Spleen (tissue), 11 donors: Measurements from ENCODE around the gene ZMIZ1. TPM values are rescaled to one million over a fixed set of nuclear protein-coding genes. Genes with fewer than 3 reads are reported as not detected.
A peak's percentile ranks its signal among the peaks of the same experiment; 100 is the strongest.

ENCODE experiments used
- DNase-seq: peaks from one replicate; pipeline ENCODE4 v3.0.0-alpha.2; 2020
- H3K27ac ChIP-seq, 8 donors: fragments of 200-600 bp; sonication (generic) in 7 of 8; 1 replicate in 4 of 8; 2 replicates in 4 of 8; pipeline versions ENCODE4 v1.5.0 to v1.8.0; 2016 to 2021; ENCODE audit warnings: inconsistent platforms in 4 of 8, mild to moderate bottlenecking in 4 of 8, moderate library complexity in 1 of 8
- H3K27me3 ChIP-seq, 7 donors: fragments of 200-600 bp; sonication (generic) in 6 of 7; replicated peaks in 1 of 7; 1 replicate in 4 of 7; 2 replicates in 3 of 7; pipeline versions ENCODE4 v1.5.0 to v1.8.0; 2016 to 2021; ENCODE audit warnings: inconsistent platforms in 3 of 7, mild to moderate bottlenecking in 1 of 7
- H3K36me3 ChIP-seq, 6 donors: fragments of 200-600 bp; sonication (generic) in 5 of 6; 1 replicate in 4 of 6; 2 replicates in 2 of 6; pipeline versions ENCODE4 v1.5.0 to v1.8.0; 2016 to 2021; ENCODE audit warnings: inconsistent platforms in 2 of 6
- H3K4me1 ChIP-seq, 6 donors: fragments of 200-600 bp; sonication (generic) in 5 of 6; 1 replicate in 3 of 6; 2 replicates in 3 of 6; pipeline versions ENCODE4 v1.5.0 to v1.8.0; 2016 to 2021; ENCODE audit warnings: inconsistent platforms in 3 of 6
- H3K4me3 ChIP-seq, 8 donors: fragments of 200-600 bp; sonication (generic) in 7 of 8; 1 replicate in 4 of 8; 2 replicates in 4 of 8; pipeline versions ENCODE4 v1.5.0 to v1.8.0; 2016 to 2021; ENCODE audit warnings: inconsistent platforms in 4 of 8, mild to moderate bottlenecking in 4 of 8, moderate library complexity in 2 of 8
- H3K9me3 ChIP-seq, 8 donors: fragments of 200-600 bp; sonication (generic) in 7 of 8; 1 replicate in 4 of 8; 2 replicates in 4 of 8; pipeline versions ENCODE4 v1.5.0 to v1.8.0; 2016 to 2021; ENCODE audit warnings: inconsistent platforms in 4 of 8
- CTCF ChIP-seq, 11 experiments: fragments of 200-600 bp in 7 of 11; fragments of 450-650 bp in 4 of 11; sonication (generic) in 4 of 11; IDR thresholded peaks in 8 of 11; conservative IDR thresholded peaks in 3 of 11; 1 replicate in 7 of 11; 2 replicates in 4 of 11; pipeline versions ENCODE4 v1.4.0 to v1.8.0; 2016 to 2021; ENCODE audit warnings: antibody characterized with exemption in 11 of 11, inconsistent platforms in 4 of 11, mild to moderate bottlenecking in 1 of 11
- POLR2A ChIP-seq, 3 donors: fragments of 450-650 bp; IDR thresholded peaks; one replicate each; pipeline ENCODE4 v1.5.1; 2017; ENCODE audit warnings: antibody characterized with exemption in 3 of 3, mild to moderate bottlenecking in 1 of 3
- POLR2AphosphoS5 ChIP-seq, 3 donors: sonication (generic); formaldehyde crosslinking; IDR thresholded peaks; one replicate each; pipeline ENCODE4 v1.5.1; 2017; ENCODE audit warnings: antibody characterized with exemption in 3 of 3
- WGBS, 5 donors: extraction: QIAGEN DNeasy Blood & Tissue Kit in 3 of 5; methylation state at CpG; one replicate each; pipeline versions ENCODE4 v1.1.5 to v1.1.7; 2013 to 2018; 5-methylcytosine and 5-hydroxymethylcytosine counted together
- intact Hi-C: fragments of 100-400 bp; cut with DNase I; formaldehyde crosslinking; loops from one replicate; pipeline ENCODE4 v1.15.0; 2023; ENCODE audit warnings: low total_unique reads
- polyA plus RNA-seq, 3 donors: library from polyadenylated mRNA; stranded (reverse); fragments of 200-250 nt; gene quantifications; one replicate each; pipeline ENCODE4 v1.2.1, GENCODE V29; 2013
- total RNA-seq, 7 donors: library from RNA; depleted of rRNA in 3 of 7; stranded (reverse); fragments of >200 nt in 3 of 7; fragmentation: NEBNext Ultra II Directional in 4 of 7; extraction: Animal tissue kit (Norgen Biotek cat#: 25700) in 4 of 7; gene quantifications; one replicate each; pipeline versions ENCODE4 v1.1.0 to v1.2.1, GENCODE V29; 2016 to 2021
- donor health status: healthy with polysubstance abuse.
- donor health status: DM: no; HTN: no; CAD: no; lungs with moderate emphysema.
- donor health status: DM: no; HTN: no; CAD: no.
- donor health status: Bipolar disorder and iron deficiency.
- donor health status: healthy.
- donor health status: DM: no; HTN: no; CAD: no.
- donor health status: DM: yes; HTN: yes; CAD: no.

Gene ZMIZ1
- total and polyA plus RNA-seq, 10 donors = 10.7 to 210 (median 125) TPM

GRCh38 chr10:79234391-79235315 lies 165.9 kb downstream of the ZMIZ1 start:
- H3K4me3 ChIP-seq = no peak overlapping the region
- no peak for TF ChIP-seq POLR2A (IDR thresholded peaks at IDR 0.05)
- peak in 1 of 3 donors; percentile 35 for TF ChIP-seq POLR2AphosphoS5 (IDR thresholded peaks at IDR 0.05)
- H3K4me1 ChIP-seq = peaks cover 9 to 83% (median 58%) of the 10 kb centered on the region in 6 donors
- peaks cover 0 to 54% (median 0%) of the 10 kb centered on the region in 6 donors for H3K36me3 ChIP-seq
- H3K27ac ChIP-seq = peak overlapping the region in 4 of 8 donors; percentile 26 to 61 (median 34)
- no peak for DNase-seq
- 82 to 88% (median 87%) methylated on average over 5 to 8 of the region's 8 CpGs for WGBS, 5 donors
- intact Hi-C loops = no loop called here
- H3K9me3 ChIP-seq = no peaks in the 10 kb centered on the region
- no peaks in the 10 kb centered on the region for H3K27me3 ChIP-seq

- peaks cover 0 to 42% (median 0%) of the 10 kb centered on the region in 6 donors for H3K36me3 ChIP-seq
- peaks cover 9 to 87% (median 59%) of the 10 kb centered on the region in 6 donors for H3K4me1 ChIP-seq
- 54 to 78% (median 74%) methylated on average over 9 to 10 of the region's 10 CpGs for WGBS, 5 donors
- no peak for DNase-seq
- no peaks in the 10 kb centered on the region for H3K9me3 ChIP-seq
- no peak overlapping the region for H3K4me3 ChIP-seq
- H3K27ac ChIP-seq = peak overlapping the region in 5 of 8 donors; percentile 61 to 90 (median 67)
- TF ChIP-seq CTCF (IDR thresholded peaks at IDR 0.05 in 8 of 11, conservative IDR thresholded peaks at IDR 0.05 in 3 of 11) = no peak
- no peak for TF ChIP-seq POLR2AphosphoS5 (IDR thresholded peaks at IDR 0.05)
- no peak for TF ChIP-seq POLR2A (IDR thresholded peaks at IDR 0.05)
- no peaks in the 10 kb centered on the region for H3K27me3 ChIP-seq
- intact Hi-C loops = no loop called here
Observed at GRCh38 chr10:79235765-79236432, 167.1 kb downstream of the ZMIZ1 start.

GRCh38 chr10:79236433-79236765 lies 167.6 kb downstream of the ZMIZ1 start:
- Histone ChIP-seq H3K4me1 (peaks cover 14 to 92% (median 64%) of the 10 kb centered on the region in 6 donors), H3K27me3 (no peaks in the 10 kb centered on the region), H3K27ac (peak overlapping the region in 6 of 8 donors; percentile 9 to 90 (median 64)), H3K4me3 (no peak overlapping the region), H3K36me3 (peaks cover 0 to 39% (median 0%) of the 10 kb centered on the region in 6 donors), H3K9me3 (no peaks in the 10 kb centered on the region)
- WGBS, 5 donors = 39 to 78% (median 69%) methylated on average over 9 of the region's 9 CpGs
- no peak for TF ChIP-seq CTCF (IDR thresholded peaks at IDR 0.05 in 8 of 11, conservative IDR thresholded peaks at IDR 0.05 in 3 of 11)
- no peak for TF ChIP-seq POLR2AphosphoS5 (IDR thresholded peaks at IDR 0.05)
- TF ChIP-seq POLR2A (IDR thresholded peaks at IDR 0.05) = no peak
- DNase-seq = no peak
- intact Hi-C loops = no loop called here

- Histone ChIP-seq H3K27ac (peak overlapping the region in 6 of 8 donors; percentile 30 to 90 (median 64)), H3K9me3 (no peaks in the 10 kb centered on the region), H3K4me1 (peaks cover 19 to 96% (median 73%) of the 10 kb centered on the region in 6 donors), H3K4me3 (no peak overlapping the region), H3K27me3 (no peaks in the 10 kb centered on the region), H3K36me3 (peaks cover 0 to 29% (median 0%) of the 10 kb centered on the region in 6 donors)
- intact Hi-C loops = no loop called here
- TF ChIP-seq POLR2A (IDR thresholded peaks at IDR 0.05) = no peak
- no peak for TF ChIP-seq CTCF (IDR thresholded peaks at IDR 0.05 in 8 of 11, conservative IDR thresholded peaks at IDR 0.05 in 3 of 11)
- peak in 2 of 3 donors; percentile 69 to 71 for TF ChIP-seq POLR2AphosphoS5 (IDR thresholded peaks at IDR 0.05)
- 52 to 70% (median 55%) methylated on average over 12 of the region's 12 CpGs for WGBS, 5 donors
- DNase-seq = no peak
Observed at GRCh38 chr10:79237454-79238157, 168.8 kb downstream of the ZMIZ1 start.
